Liver (tissue), 3 donors: Measurements from ENCODE around the gene ANKRD33B.

ENCODE experiments used
- ATF3 ChIP-seq: IDR thresholded peaks from 2 replicates; pipeline ENCODE4 v1.6.1; 2016; ENCODE audit warnings: antibody characterized with exemption
- CTCF ChIP-seq: fragments of 150-350 bp; IDR thresholded peaks from 2 replicates; pipeline ENCODE4 v1.5.1; 2017; ENCODE audit warnings: improper control_type of control experiment, low read depth, low read length; ENCODE audit not compliant: missing input control
- EGR1 ChIP-seq, 2 donors: IDR thresholded peaks; 2 replicates each; pipeline ENCODE4 v1.6.1; 2016 to 2018; ENCODE audit warnings: antibody characterized with exemption in 2 of 2, low read depth in 2 of 2
- FOXA1 ChIP-seq: IDR thresholded peaks from 2 replicates; pipeline ENCODE4 v1.6.1; 2016; ENCODE audit warnings: antibody characterized with exemption
- GABPA ChIP-seq, 2 donors: IDR thresholded peaks in 1 of 2; conservative IDR thresholded peaks in 1 of 2; 2 replicates each; pipeline ENCODE4 v1.6.1; 2016; ENCODE audit warnings: antibody characterized with exemption in 2 of 2, mild to moderate bottlenecking in 1 of 2, moderate library complexity in 1 of 2
- MAX ChIP-seq: IDR thresholded peaks from 2 replicates; pipeline ENCODE4 v1.6.1; 2016; ENCODE audit warnings: antibody characterized with exemption
- NR2F2 ChIP-seq: IDR thresholded peaks from 2 replicates; pipeline ENCODE4 v1.6.1; 2016; ENCODE audit warnings: antibody characterized with exemption
- REST ChIP-seq: IDR thresholded peaks from 2 replicates; pipeline ENCODE4 v1.6.1; 2016; ENCODE audit warnings: antibody characterized with exemption, mild to moderate bottlenecking
- TAF1 ChIP-seq: conservative IDR thresholded peaks from 2 replicates; pipeline ENCODE4 v1.6.1; 2016; ENCODE audit warnings: antibody characterized with exemption, mild to moderate bottlenecking
- YY1 ChIP-seq: IDR thresholded peaks from 2 replicates; pipeline ENCODE4 v1.6.1; 2016; ENCODE audit warnings: antibody characterized with exemption, mild to moderate bottlenecking
- donor health status: healthy.
- donor health status: healthy.

- TF ChIP-seq CTCF = no peak
- no peak for TF ChIP-seq ATF3
- no peak for TF ChIP-seq MAX
- no peak for TF ChIP-seq REST
- no peak for TF ChIP-seq YY1
- TF ChIP-seq NR2F2 = no peak
- no peak for TF ChIP-seq TAF1
- no peak for TF ChIP-seq GABPA (IDR thresholded peaks at IDR 0.05 in 1 of 2, conservative IDR thresholded peaks at IDR 0.05 in 1 of 2)
- no peak for TF ChIP-seq EGR1 (IDR thresholded peaks at IDR 0.05; ENCODE audit: low read depth in 2 of 2)
- TF ChIP-seq FOXA1 = no peak
Measured at GRCh38 chr5:10648806-10649665, 85.2 kb downstream of the ANKRD33B start.
